SK-N-SH (cell line): ENCODE results near the gene HIF1AN. TPM values are rescaled to one million over a fixed set of nuclear protein-coding genes. Genes with fewer than 3 reads are reported as not detected.
A peak's percentile ranks its signal among the peaks of the same experiment; 100 is the strongest.

ENCODE experiments used
- CTCF ChIA-PET: fragments of 300-600, 350-600 bp; formaldehyde crosslinking; extraction: SDS; loops from one replicate; lab custom pipeline; 2021; lab: Yijun Ruan, JAX
- POLR2A ChIA-PET: fragments of 350-600 bp; sonication (Branson Sonifier 250); formaldehyde crosslinking; extraction: SDS; loops from one replicate; lab custom pipeline; 2020; ENCODE audit warnings: antibody characterized with exemption, inconsistent platforms; lab: Yijun Ruan, JAX
- DNase-seq: peaks from one replicate; pipeline ENCODE4 v3.0.0; 2012
- H2AFZ ChIP-seq: fragments of 200-600 bp; sonication (generic); 2 replicates; pipeline ENCODE4 v1.8.1; 2016; ENCODE audit warnings: antibody characterized with exemption, mild to moderate bottlenecking, low read depth
- H3F3A ChIP-seq: fragments of 200-600 bp; sonication (generic); replicated peaks from 2 replicates; pipeline ENCODE3; 2016; ENCODE audit warnings: antibody characterized with exemption, mild to moderate bottlenecking; ENCODE audit not compliant: insufficient read depth
- H3K27ac ChIP-seq, 2 experiments: fragments of 200-500 bp in 1 of 2; fragments of 200-600 bp in 1 of 2; sonication (Bioruptor generic) in 1 of 2; sonication (generic), shearing (Covaris generic) in 1 of 2; 2 replicates each; pipeline versions ENCODE4 v1.5.1 to v1.6.1; 2014 to 2016; ENCODE audit warnings: low read depth in 2 of 2, inconsistent platforms in 1 of 2, low read length in 1 of 2, mild to moderate bottlenecking in 1 of 2, mixed read lengths in 1 of 2
- H3K27me3 ChIP-seq: fragments of 200-600 bp; sonication (generic), shearing (Covaris generic); 2 replicates; pipeline ENCODE4 v1.6.1; 2016; ENCODE audit warnings: mixed run types; ENCODE audit not compliant: insufficient read depth
- H3K36me3 ChIP-seq, 2 experiments: fragments of 200-500 bp in 1 of 2; fragments of 200-600 bp in 1 of 2; sonication (Bioruptor generic) in 1 of 2; sonication (generic) in 1 of 2; replicated peaks in 1 of 2; 2 replicates each; pipeline versions ENCODE3 to v1.5.1; 2014 to 2016; ENCODE audit warnings: low read length in 1 of 2, mild to moderate bottlenecking in 1 of 2; ENCODE audit not compliant: insufficient read depth in 2 of 2, control insufficient read depth in 1 of 2
- H3K4me1 ChIP-seq, 2 experiments: fragments of 200-500 bp in 1 of 2; fragments of 200-600 bp in 1 of 2; sonication (Bioruptor generic) in 1 of 2; sonication (generic), shearing (Covaris generic) in 1 of 2; 2 replicates each; pipeline versions ENCODE4 v1.5.1 to v1.6.1; 2014 to 2016; ENCODE audit warnings: low read depth in 1 of 2, low read length in 1 of 2, mixed run types in 1 of 2; ENCODE audit not compliant: insufficient read depth in 2 of 2, control insufficient read depth in 1 of 2
- H3K4me2 ChIP-seq: fragments of 200-600 bp; sonication (generic), shearing (Covaris generic); 2 replicates; pipeline ENCODE4 v1.6.1; 2017; ENCODE audit warnings: mixed run types
- H3K4me3 ChIP-seq, 2 experiments: fragments of 200-500 bp in 1 of 2; fragments of 200-600 bp in 1 of 2; sonication (Bioruptor generic) in 1 of 2; sonication (generic), shearing (Covaris generic) in 1 of 2; 2 replicates each; pipeline versions ENCODE4 v1.5.1 to v1.8.1; 2014 to 2016; ENCODE audit warnings: low read depth in 2 of 2, inconsistent platforms in 1 of 2, low read length in 1 of 2, mild to moderate bottlenecking in 1 of 2, mixed read lengths in 1 of 2, moderate library complexity in 1 of 2
- H3K79me2 ChIP-seq: fragments of 200-600 bp; sonication (generic); 2 replicates; pipeline ENCODE4 v1.8.1; 2017; ENCODE audit warnings: mild to moderate bottlenecking; ENCODE audit not compliant: insufficient read depth
- H3K9ac ChIP-seq: fragments of 200-600 bp; sonication (generic); 2 replicates; pipeline ENCODE4 v1.6.1; 2017; ENCODE audit warnings: mixed run types
- H3K9me2 ChIP-seq: fragments of 200-600 bp; sonication (generic); 2 replicates; pipeline ENCODE4 v1.6.1; 2017; ENCODE audit warnings: mixed run types
- H3K9me3 ChIP-seq: fragments of 200-600 bp; sonication (generic); 2 replicates; pipeline ENCODE4 v1.6.1; 2017; ENCODE audit warnings: mixed run types, mild to moderate bottlenecking, moderate library complexity
- H4K20me1 ChIP-seq: fragments of 200-600 bp; sonication (generic); 2 replicates; pipeline ENCODE4 v1.6.1; 2017; ENCODE audit warnings: mild to moderate bottlenecking, mixed run types; ENCODE audit not compliant: insufficient read depth
- EP300 ChIP-seq, 2 experiments: IDR thresholded peaks; 2 replicates each; pipeline versions ENCODE4 v1.4.0 to v1.6.1; 2012; ENCODE audit warnings: borderline replicate concordance in 1 of 2, low read depth in 1 of 2, low read length in 1 of 2
- FOXJ3 ChIP-seq: sonication (generic); formaldehyde crosslinking; IDR thresholded peaks from 2 replicates; pipeline ENCODE4 v1.5.1; 2020; ENCODE audit warnings: mild to moderate bottlenecking, missing genetic modification reagents
- GABPA ChIP-seq: IDR thresholded peaks from 2 replicates; pipeline ENCODE4 v1.4.0; 2012; ENCODE audit warnings: low read depth, mild to moderate bottlenecking
- MEF2A ChIP-seq: IDR thresholded peaks from 2 replicates; pipeline ENCODE4 v1.4.0; 2012; ENCODE audit warnings: low read depth, borderline replicate concordance
- NFIC ChIP-seq: IDR thresholded peaks from 2 replicates; pipeline ENCODE4 v1.4.0; 2012; ENCODE audit warnings: borderline replicate concordance
- NRF1 ChIP-seq: IDR thresholded peaks from 2 replicates; pipeline ENCODE4 v1.6.1; 2012; ENCODE audit warnings: low read depth, mild to moderate bottlenecking, low read length
- POLR2AphosphoS5 ChIP-seq: IDR thresholded peaks from 2 replicates; pipeline ENCODE4 v1.6.1; 2012; ENCODE audit warnings: low read depth, low read length
- RAD21 ChIP-seq: IDR thresholded peaks from 2 replicates; pipeline ENCODE4 v1.6.1; 2012; ENCODE audit warnings: mild to moderate bottlenecking, low read length
- REST ChIP-seq: IDR thresholded peaks from 2 replicates; pipeline ENCODE4 v1.6.1; 2012; ENCODE audit warnings: mild to moderate bottlenecking, low read depth, low read length, moderate library complexity
- SIN3A ChIP-seq: IDR thresholded peaks from 2 replicates; pipeline ENCODE4 v1.6.1; 2012; ENCODE audit warnings: low read depth, mild to moderate bottlenecking, low read length, moderate library complexity, borderline replicate concordance
- SMC3 ChIP-seq: IDR thresholded peaks from 2 replicates; pipeline ENCODE4 v1.6.1; 2012; ENCODE audit warnings: low read depth, low read length, improper control_type of control experiment
- TAF1 ChIP-seq: IDR thresholded peaks from 2 replicates; pipeline ENCODE4 v1.6.1; 2012; ENCODE audit warnings: low read depth, mild to moderate bottlenecking, low read length, moderate library complexity, borderline replicate concordance
- TCF12 ChIP-seq: IDR thresholded peaks from 2 replicates; pipeline ENCODE4 v1.4.0; 2012
- TEAD4 ChIP-seq: IDR thresholded peaks from 2 replicates; pipeline ENCODE4 v1.4.0; 2012; ENCODE audit warnings: mild to moderate bottlenecking, borderline replicate concordance; ENCODE audit not compliant: insufficient read depth
- USF1 ChIP-seq: IDR thresholded peaks from 2 replicates; pipeline ENCODE4 v1.4.0; 2012; ENCODE audit warnings: low read depth, borderline replicate concordance
- USF2 ChIP-seq: fragments of 150-350 bp; IDR thresholded peaks from 2 replicates; pipeline ENCODE4 v1.6.1; 2017; ENCODE audit warnings: antibody characterized with exemption, low read length, low read depth, borderline replicate concordance
- WGBS: methylation state at CpG from one replicate; pipeline ENCODE4 v1.1.6; 2017; ENCODE audit warnings: low lambda C conversion rate; 5-methylcytosine and 5-hydroxymethylcytosine counted together
- polyA plus RNA-seq, 3 experiments: library from polyadenylated mRNA; depleted of rRNA; stranded (reverse); fragments of >200 nt; gene quantifications; 2 replicates each; pipeline ENCODE4 v1.2.3, GENCODE V29; 2012

HIF1AN gene
- polyA plus RNA-seq, 1 of the 3 experiments (the other 2 are of a cell fraction), result 8.1 TPM

DNA sequence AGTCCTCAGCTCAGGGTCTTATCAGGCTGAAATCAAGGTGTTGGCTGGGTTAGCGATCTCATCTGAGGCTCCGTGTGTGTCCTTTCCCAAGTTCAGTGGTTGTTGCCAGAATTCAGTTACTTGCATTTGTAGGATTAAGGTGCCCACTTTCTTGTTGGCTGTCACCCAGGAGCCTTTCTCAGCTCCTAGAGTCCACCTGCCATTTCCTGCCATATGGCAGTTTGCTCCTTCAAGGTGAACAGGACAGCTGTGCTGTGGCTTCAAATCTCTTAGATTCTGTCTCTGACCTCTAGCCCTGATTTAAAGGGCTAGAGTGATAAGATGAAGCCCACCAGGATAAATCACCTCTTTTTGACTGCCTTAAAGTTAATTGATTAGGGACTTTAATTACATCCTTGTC, 1.0 kb upstream of the HIF1AN start:
- Histone ChIP-seq H2AFZ (peak overlapping the region; percentile 85; the same call in 1 of the 2 replicates), H3K36me3 (peaks cover 18% of the 10 kb centered on the region in 2 experiments), H3K4me3 (no peak overlapping the region), H3K9me3 (no peaks in the 10 kb centered on the region), H3F3A (no peaks in the 10 kb centered on the region), H4K20me1 (peaks cover 3% of the 10 kb centered on the region; the same call in 1 of the 2 replicates), H3K4me1 (peaks cover 13 to 16% of the 10 kb centered on the region in 2 experiments; a peak in 3 of 4 replicates), H3K27me3 (no peaks in the 10 kb centered on the region), H3K4me2 (no peak overlapping the region), H3K79me2 (peaks cover 44% of the 10 kb centered on the region), H3K27ac (no peak overlapping the region), H3K9me2 (no peaks in the 10 kb centered on the region), H3K9ac (no peak overlapping the region)
- 100% methylated on average over 2 of the region's 2 CpGs for WGBS
- ChIA-PET POLR2A (no interaction called here), CTCF (interaction anchor here (0.6 to 3.0 kb wide), 9 partner anchors 15 to 675 kb away, joined by 3 to 11 read pairs (median 5); partner anchors contain the start of gene SEC31B)
- TF ChIP-seq USF2 (no peak), SIN3A (no peak), RAD21 (no peak), GABPA (no peak), NFIC (no peak), TCF12 (no peak), USF1 (no peak), EP300 (IDR thresholded peaks at IDR 0.05; ENCODE audit: borderline replicate concordance in 1 of 2, low read depth in 1 of 2, low read length in 1 of 2) (no peak), TEAD4 (no peak), MEF2A (no peak), REST (no peak), TAF1 (no peak), FOXJ3 (CRISPR knock-in tag) (no peak), NRF1 (no peak), SMC3 (no peak), POLR2AphosphoS5 (no peak)
- DNase-seq, result no peak
